ENCODE data around the gene SMR3B. TPM values are rescaled to one million over a fixed set of nuclear protein-coding genes. Genes with fewer than 3 reads are reported as not detected.

The SMR3B gene
- total and polyA plus RNA-seq, 8 donors = not detected

DNA sequence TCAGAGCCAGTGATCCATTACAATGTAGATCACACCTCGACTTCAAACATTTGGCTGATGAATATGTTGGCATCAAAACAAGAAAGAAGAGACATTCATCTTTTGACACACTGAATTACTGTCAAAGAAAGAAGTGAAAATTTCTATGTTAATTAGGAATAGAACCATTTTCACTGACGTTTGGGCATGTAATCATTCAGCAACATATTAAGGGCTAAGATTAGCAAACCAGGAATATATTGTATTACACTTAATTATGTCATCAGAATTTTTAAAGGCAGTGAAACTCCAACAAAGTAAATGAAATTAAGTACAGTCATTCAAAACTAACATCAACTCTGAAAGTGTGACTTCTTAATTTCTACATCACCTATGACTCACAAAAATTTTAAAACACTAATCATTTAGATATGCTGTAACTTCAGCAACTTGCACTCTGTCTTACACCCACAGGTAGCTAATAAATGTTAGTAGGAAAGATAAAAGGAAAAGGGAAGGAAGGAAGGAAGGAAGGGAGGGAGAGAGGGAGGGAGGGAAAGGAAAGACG, 23.7 kb upstream of the SMR3B start:
- Histone ChIP-seq H3K4me1 (no peaks in the 10 kb centered on the region), H3K27me3 (no peaks in the 10 kb centered on the region), H3K36me3 (no peaks in the 10 kb centered on the region), H3K9me3 (no peaks in the 10 kb centered on the region), H3K27ac (no peak overlapping the region), H3K4me3 (no peak overlapping the region)
- TF ChIP-seq, protein P1, sequence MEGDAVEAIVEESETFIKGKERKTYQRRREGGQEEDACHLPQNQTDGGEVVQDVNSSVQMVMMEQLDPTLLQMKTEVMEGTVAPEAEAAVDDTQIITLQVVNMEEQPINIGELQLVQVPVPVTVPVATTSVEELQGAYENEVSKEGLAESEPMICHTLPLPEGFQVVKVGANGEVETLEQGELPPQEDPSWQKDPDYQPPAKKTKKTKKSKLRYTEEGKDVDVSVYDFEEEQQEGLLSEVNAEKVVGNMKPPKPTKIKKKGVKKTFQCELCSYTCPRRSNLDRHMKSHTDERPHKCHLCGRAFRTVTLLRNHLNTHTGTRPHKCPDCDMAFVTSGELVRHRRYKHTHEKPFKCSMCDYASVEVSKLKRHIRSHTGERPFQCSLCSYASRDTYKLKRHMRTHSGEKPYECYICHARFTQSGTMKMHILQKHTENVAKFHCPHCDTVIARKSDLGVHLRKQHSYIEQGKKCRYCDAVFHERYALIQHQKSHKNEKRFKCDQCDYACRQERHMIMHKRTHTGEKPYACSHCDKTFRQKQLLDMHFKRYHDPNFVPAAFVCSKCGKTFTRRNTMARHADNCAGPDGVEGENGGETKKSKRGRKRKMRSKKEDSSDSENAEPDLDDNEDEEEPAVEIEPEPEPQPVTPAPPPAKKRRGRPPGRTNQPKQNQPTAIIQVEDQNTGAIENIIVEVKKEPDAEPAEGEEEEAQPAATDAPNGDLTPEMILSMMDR (IDR thresholded peaks at IDR 0.05) = no peak
- intact Hi-C loops (cut with DNase I) = no loop called here
- ATAC-seq (no peak), DNase-seq (no peak)

GRCh38 chr4:70360460-70360859, 22.5 kb upstream of the SMR3B start, which contains the start of gene SMR3A:
Gene SMR3A (plus strand): TSS chr4:70360760. CDS start chr4:70362116, 1,356 bp downstream.
- intact Hi-C loops (cut with DNase I) = no loop called here
- no peak within 1 kb of the TSS for H3K27ac ChIP-seq
- no peak for ATAC-seq
- no peaks in the 10 kb centered on the region for H3K27me3 ChIP-seq
- no peaks in the 10 kb centered on the region for H3K9me3 ChIP-seq
- no peaks in the 10 kb centered on the region for H3K36me3 ChIP-seq
- no peak within 1 kb of the TSS for H3K4me3 ChIP-seq
- TF ChIP-seq, protein P1 (IDR thresholded peaks at IDR 0.05) = no peak
- no peaks in the 10 kb centered on the region for H3K4me1 ChIP-seq
- DNase-seq = no peak

GRCh38 chr4:70364002-70364401, 18.9 kb upstream of the SMR3B start:
- TF ChIP-seq, protein P1 (IDR thresholded peaks at IDR 0.05) = no peak
- H3K4me1 ChIP-seq = no peaks in the 10 kb centered on the region
- ATAC-seq = no peak

GRCh38 chr4:70365479-70365878, 17.5 kb upstream of the SMR3B start:
- no peak for ATAC-seq
- Histone ChIP-seq H3K4me1 (no peaks in the 10 kb centered on the region), H3K4me3 (no peak overlapping the region), H3K27me3 (no peaks in the 10 kb centered on the region), H3K36me3 (no peaks in the 10 kb centered on the region), H3K9me3 (no peaks in the 10 kb centered on the region), H3K27ac (no peak overlapping the region)
- no peak for DNase-seq
- intact Hi-C loops (cut with DNase I) = no loop called here
- TF ChIP-seq, protein P1 (IDR thresholded peaks at IDR 0.05) = no peak

More at GRCh38 chr4:70364002-70364401, 18.9 kb upstream of the SMR3B start:
- Histone ChIP-seq H3K4me3 (no peak overlapping the region), H3K27ac (no peak overlapping the region), H3K27me3 (no peaks in the 10 kb centered on the region), H3K9me3 (no peaks in the 10 kb centered on the region), H3K36me3 (no peaks in the 10 kb centered on the region)
- no peak for DNase-seq
- intact Hi-C loops (cut with DNase I) = no loop called here

DNA sequence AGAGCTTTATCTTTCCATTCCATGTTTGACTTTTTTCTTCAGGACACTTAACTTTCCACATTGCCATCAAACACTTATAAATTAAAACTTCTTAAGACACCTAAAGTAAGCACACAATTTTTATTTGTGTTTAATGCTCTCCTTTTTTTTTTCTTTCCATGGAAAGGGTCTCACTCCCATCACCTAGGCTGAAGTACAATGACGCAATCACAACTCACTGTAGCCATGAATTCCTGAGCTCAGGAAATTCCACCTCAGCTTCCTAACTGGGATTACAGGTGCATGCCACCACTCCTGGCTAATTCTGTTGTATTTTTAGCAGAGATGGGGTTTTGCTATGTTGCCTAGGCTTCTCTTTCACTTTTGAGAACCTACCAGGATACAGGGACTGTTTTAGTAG, 15.1 kb upstream of the SMR3B start:
- DNase-seq = no peak
- intact Hi-C loops (cut with DNase I) = no loop called here
- ATAC-seq = no peak
- no peaks in the 10 kb centered on the region for H3K9me3 ChIP-seq
- H3K27ac ChIP-seq = no peak overlapping the region
- H3K4me1 ChIP-seq = no peaks in the 10 kb centered on the region
- H3K27me3 ChIP-seq = no peaks in the 10 kb centered on the region
- TF ChIP-seq, protein P1 (IDR thresholded peaks at IDR 0.05) = no peak
- H3K36me3 ChIP-seq = no peaks in the 10 kb centered on the region
- H3K4me3 ChIP-seq = no peak overlapping the region
